Measurements from ENCODE around the gene TANK. TPM values are rescaled to one million over a fixed set of nuclear protein-coding genes. Genes with fewer than 3 reads are reported as not detected.

Gene TANK
- total RNA-seq, 1 experiment from 2014 or later = 24.5 TPM

- TF ChIP-seq AFF4 (CRISPR knock-in tag; IDR thresholded peaks at IDR 0.05; ENCODE audit: borderline replicate concordance) = no peak
- no peak for TF ChIP-seq CREB1 (CRISPR knock-in tag; IDR thresholded peaks at IDR 0.05)
- no peak for TF ChIP-seq GABPB1 (CRISPR knock-in tag; IDR thresholded peaks at IDR 0.05)
- TF ChIP-seq HMGXB4 (CRISPR knock-in tag; IDR thresholded peaks at IDR 0.05) = no peak
- no peak for TF ChIP-seq OVOL2 (CRISPR knock-in tag; IDR thresholded peaks at IDR 0.05; ENCODE audit: borderline replicate concordance)
- no peak for TF ChIP-seq NFYB (CRISPR knock-in tag; conservative IDR thresholded peaks at IDR 0.05; ENCODE audit: low read depth)
- no peak for TF ChIP-seq EMX1 (CRISPR knock-in tag; IDR thresholded peaks at IDR 0.05)
- TF ChIP-seq RORB (CRISPR knock-in tag; IDR thresholded peaks at IDR 0.05) = no peak
- no peak for TF ChIP-seq IRF1 (CRISPR knock-in tag; IDR thresholded peaks at IDR 0.05)
- TF ChIP-seq MLX (CRISPR knock-in tag; IDR thresholded peaks at IDR 0.05) = no peak
Observed at GRCh38 chr2:161117506-161117905, 42.7 kb upstream of the TANK start (continued).

- no peak overlapping the region for H3K4me3 Mint-ChIP-seq
Observed at GRCh38 chr2:161118722-161119121, 41.5 kb upstream of the TANK start.

GRCh38 chr2:161119483-161119882, 40.7 kb upstream of the TANK start:
- Mint-ChIP-seq H3K36me3 (no peaks in the 10 kb centered on the region), H3K9me3 (no peaks in the 10 kb centered on the region), H3K4me3 (no peak overlapping the region), H3K27me3 (ENCODE audit: low read depth) (no peaks in the 10 kb centered on the region), H3K27ac (no peak overlapping the region), H3K4me1 (peaks cover 32% of the 10 kb centered on the region)
- POLR2A ChIA-PET = no interaction called here
- TF ChIP-seq HMGXB4 (CRISPR knock-in tag; IDR thresholded peaks at IDR 0.05) (no peak), SOX15 (CRISPR knock-in tag; IDR thresholded peaks at IDR 0.05) (no peak), CREB1 (CRISPR knock-in tag; IDR thresholded peaks at IDR 0.05) (no peak), SMAD4 (CRISPR knock-in tag; IDR thresholded peaks at IDR 0.05) (no peak), ZNF281 (CRISPR knock-in tag; IDR thresholded peaks at IDR 0.05) (no peak), NFATC4 (CRISPR knock-in tag; IDR thresholded peaks at IDR 0.05) (no peak), ZNF263 (CRISPR knock-in tag; IDR thresholded peaks at IDR 0.05; ENCODE audit: low read depth) (no peak)
- DNase-seq (ENCODE audit: low spot score) (no peak), ATAC-seq (no peak)
- CTCF ChIA-PET = no interaction called here

More at GRCh38 chr2:161118722-161119121, 41.5 kb upstream of the TANK start:
- no peak for TF ChIP-seq SOX15 (CRISPR knock-in tag; IDR thresholded peaks at IDR 0.05)
- no peak for TF ChIP-seq JUN (CRISPR knock-in tag; IDR thresholded peaks at IDR 0.05)
- no peak for TF ChIP-seq FOXJ3 (CRISPR knock-in tag; IDR thresholded peaks at IDR 0.05; ENCODE audit: borderline replicate concordance)
- TF ChIP-seq ATF6 (CRISPR knock-in tag; IDR thresholded peaks at IDR 0.05) = no peak
- DNase-seq (ENCODE audit: low spot score) (no peak), ATAC-seq (no peak)
- POLR2A ChIA-PET = no interaction called here
- Mint-ChIP-seq H3K36me3 (no peaks in the 10 kb centered on the region), H3K27ac (no peak overlapping the region), H3K27me3 (ENCODE audit: low read depth) (no peaks in the 10 kb centered on the region), H3K9me3 (no peaks in the 10 kb centered on the region), H3K4me1 (peaks cover 36% of the 10 kb centered on the region)
- CTCF ChIA-PET = no interaction called here

Measured in WTC11 (cell line).